C4-2B (cell line): ENCODE results near the gene MEF2C.

Source experiments
- H3K27ac ChIP-seq: fragments of 450-650 bp; 2 replicates; pipeline ENCODE4 v1.5.1; 2017
- ZFX ChIP-seq: fragments of 450-650 bp; IDR thresholded peaks from 2 replicates; pipeline ENCODE4 v1.6.1; 2017
- TF ChIP-seq, protein P1 (sequence below): fragments of 450-650 bp; conservative IDR thresholded peaks from 2 replicates; pipeline ENCODE4 v1.5.1; 2017; ENCODE audit warnings: mild to moderate bottlenecking

The MEF2C gene

DNA sequence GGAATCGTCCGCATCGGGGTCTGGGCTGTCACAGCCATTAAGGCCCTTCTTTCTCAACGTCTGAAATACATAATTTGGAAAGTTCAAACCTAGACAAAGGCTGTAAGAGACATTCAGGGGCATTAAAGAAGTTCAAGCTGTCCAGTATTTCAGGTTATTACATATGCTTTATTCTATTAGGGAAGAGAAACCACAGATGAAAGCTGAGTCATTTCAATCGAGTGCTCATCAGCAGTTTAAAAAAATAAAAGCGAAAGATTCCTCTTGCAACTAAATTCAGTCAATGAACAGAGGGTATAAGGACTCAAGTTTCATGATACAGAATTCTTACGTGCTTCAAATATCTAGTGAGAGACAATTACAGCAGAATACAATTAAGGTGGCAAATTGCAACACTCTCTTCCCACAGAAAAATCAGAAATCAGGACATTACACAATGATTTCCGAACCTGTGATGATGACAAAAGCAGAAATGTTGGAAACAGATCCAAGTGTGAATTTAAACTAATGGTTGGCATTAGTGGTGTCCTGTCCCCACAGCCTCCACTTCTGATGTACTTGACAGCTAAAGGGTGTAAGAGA is 121.6 kb downstream of the MEF2C start:
- no peak for TF ChIP-seq ZFX
- TF ChIP-seq, protein P1, sequence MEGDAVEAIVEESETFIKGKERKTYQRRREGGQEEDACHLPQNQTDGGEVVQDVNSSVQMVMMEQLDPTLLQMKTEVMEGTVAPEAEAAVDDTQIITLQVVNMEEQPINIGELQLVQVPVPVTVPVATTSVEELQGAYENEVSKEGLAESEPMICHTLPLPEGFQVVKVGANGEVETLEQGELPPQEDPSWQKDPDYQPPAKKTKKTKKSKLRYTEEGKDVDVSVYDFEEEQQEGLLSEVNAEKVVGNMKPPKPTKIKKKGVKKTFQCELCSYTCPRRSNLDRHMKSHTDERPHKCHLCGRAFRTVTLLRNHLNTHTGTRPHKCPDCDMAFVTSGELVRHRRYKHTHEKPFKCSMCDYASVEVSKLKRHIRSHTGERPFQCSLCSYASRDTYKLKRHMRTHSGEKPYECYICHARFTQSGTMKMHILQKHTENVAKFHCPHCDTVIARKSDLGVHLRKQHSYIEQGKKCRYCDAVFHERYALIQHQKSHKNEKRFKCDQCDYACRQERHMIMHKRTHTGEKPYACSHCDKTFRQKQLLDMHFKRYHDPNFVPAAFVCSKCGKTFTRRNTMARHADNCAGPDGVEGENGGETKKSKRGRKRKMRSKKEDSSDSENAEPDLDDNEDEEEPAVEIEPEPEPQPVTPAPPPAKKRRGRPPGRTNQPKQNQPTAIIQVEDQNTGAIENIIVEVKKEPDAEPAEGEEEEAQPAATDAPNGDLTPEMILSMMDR: no peak
- no peak overlapping the region for H3K27ac ChIP-seq

DNA sequence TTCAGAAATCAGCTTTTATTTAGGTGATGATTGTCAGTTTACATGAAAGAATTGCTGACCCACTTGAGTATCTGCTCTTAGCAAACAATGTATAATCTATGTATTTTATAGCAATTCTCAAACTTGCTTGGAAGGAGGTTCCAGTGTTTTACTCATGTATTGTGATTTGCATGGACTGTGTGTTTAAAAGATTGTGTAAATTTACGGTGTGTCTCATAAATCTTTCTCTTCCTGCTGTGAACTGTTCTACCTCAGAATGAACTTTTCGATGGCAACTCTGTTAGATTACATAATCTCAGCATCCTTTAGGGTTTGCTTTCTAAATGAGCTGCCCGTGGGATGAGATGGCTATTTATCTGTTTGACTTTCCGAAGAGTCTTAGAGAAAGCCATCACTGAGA is 122.5 kb downstream of the MEF2C start:
- H3K27ac ChIP-seq: no peak overlapping the region
- no peak for TF ChIP-seq ZFX
- TF ChIP-seq, protein P1: no peak

DNA sequence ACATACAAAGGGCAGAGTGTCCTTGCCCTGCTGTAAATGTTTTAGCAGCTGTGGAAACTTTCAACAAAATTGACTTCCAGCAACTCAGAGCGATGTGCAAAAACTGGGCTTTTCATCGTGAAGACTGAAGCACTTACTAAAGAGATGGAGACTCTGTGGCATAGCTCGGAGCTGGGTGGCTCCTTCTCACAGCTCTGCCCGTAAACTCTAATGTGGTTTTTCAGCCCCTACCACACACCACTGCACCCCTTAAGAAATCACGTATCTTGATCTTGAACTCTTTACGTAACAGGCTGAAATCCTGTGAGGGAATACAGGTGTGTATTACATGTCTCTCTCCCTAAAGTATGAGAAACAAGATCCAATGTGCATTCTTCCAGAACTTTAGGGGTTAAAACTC is 124.4 kb downstream of the MEF2C start:
- H3K27ac ChIP-seq: no peak overlapping the region
- no peak for TF ChIP-seq ZFX
- TF ChIP-seq, protein P1: no peak

DNA sequence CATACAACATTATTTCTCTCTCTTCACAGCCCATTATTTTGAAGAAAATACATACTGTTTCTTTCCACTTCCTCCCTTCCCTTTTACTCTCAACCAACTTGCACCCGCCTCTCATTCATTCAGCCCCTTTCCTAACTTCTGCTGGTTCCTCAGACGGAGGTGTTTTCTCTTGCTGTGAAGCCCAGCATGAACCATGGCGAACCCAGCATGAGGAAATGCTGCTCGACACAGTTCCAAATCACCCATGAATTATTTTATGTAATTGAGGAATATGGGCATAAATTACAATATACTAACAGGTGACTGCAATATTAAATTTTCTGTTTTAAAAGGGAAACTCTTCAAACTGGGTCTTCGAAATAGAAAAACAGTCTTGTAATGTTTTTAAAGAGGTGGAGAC is 124.8 kb downstream of the MEF2C start:
- TF ChIP-seq ZFX: no peak
- TF ChIP-seq, protein P1: no peak
- no peak overlapping the region for H3K27ac ChIP-seq

DNA sequence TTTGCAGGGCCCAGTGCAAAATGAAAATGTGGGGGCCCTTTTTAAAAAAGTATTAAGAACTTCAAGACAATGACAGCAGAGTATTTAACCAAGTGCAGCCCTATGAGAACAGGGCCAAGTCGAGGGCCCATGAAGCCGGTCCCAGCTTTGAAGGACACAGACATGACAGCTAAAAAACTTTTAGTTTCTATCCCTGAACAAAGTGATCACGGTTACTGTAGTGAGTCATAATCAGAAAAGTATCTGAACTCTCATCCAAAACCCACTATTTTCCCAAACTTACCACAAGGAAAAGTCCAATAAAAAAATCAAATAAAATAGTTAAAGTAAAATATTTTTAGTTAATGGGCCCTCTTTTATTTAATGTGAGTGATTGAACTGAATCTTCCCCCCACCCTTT is 126.0 kb downstream of the MEF2C start:
- TF ChIP-seq, protein P1: no peak
- no peak for TF ChIP-seq ZFX
- H3K27ac ChIP-seq: no peak overlapping the region

DNA sequence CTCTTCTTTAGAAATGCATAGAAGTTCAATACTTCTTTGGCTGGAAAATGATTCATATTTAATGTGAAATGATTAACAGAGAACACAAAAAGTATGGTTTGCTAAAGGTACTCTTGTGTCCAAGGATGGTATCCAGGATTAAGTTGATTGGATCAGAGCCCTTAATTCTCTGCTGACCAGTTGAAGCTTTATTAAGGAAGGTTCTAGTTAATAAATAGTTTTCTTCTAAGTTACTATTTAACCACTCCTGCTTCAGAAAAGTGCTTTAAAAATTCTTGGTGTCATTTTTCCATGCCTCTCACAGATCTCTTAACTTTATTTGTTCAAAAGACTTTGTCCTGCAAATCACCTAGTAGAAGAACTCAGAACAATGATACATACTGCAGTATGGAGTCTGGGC is 134.3 kb downstream of the MEF2C start:
- TF ChIP-seq, protein P1: no peak
- TF ChIP-seq ZFX: no peak
- H3K27ac ChIP-seq: no peak overlapping the region

DNA sequence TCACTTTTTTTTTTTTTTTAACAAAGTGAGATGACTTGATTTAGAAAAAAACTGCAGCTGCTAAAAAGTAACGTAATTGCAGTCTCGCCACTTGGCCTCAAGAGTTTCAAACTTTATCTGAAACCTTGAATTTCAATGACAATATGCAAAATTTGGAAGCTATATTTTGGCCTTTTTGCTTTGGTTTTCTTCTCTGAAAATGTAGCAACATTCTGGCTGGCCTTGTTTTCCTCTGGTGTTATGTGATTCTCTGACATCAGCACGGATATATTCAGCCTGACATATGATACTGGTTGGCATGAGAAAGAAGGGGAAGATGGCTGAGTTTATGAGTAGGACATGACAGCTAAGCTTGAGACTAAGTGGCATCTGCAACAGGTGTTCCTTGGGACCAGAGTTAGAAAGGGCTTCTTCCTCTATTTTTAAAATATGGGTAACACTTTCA is 136.5 kb downstream of the MEF2C start:
- TF ChIP-seq, protein P1: no peak
- no peak for TF ChIP-seq ZFX
- no peak overlapping the region for H3K27ac ChIP-seq
